Subcutaneous abdominal adipose tissue (tissue), 5 donors: ENCODE data around the gene FREM1.

Source experiments
- H3K27ac ChIP-seq: one replicate; pipeline ENCODE4 v1.7.0; 2013; ENCODE audit warnings: low read depth, mild to moderate bottlenecking, inconsistent platforms, low read length, moderate library complexity
- H3K27me3 ChIP-seq, 5 donors: one replicate each; pipeline ENCODE4 v1.7.0; 2013; ENCODE audit warnings: low read length in 5 of 5, inconsistent platforms in 1 of 5; ENCODE audit not compliant: control insufficient read depth in 5 of 5, insufficient read depth in 4 of 5
- H3K36me3 ChIP-seq, 5 donors: one replicate each; pipeline ENCODE4 v1.7.0; 2013; ENCODE audit warnings: low read length in 5 of 5; ENCODE audit not compliant: control insufficient read depth in 5 of 5, insufficient read depth in 5 of 5
- H3K4me1 ChIP-seq, 5 donors: one replicate each; pipeline ENCODE4 v1.7.0; 2013; ENCODE audit warnings: low read length in 5 of 5, mild to moderate bottlenecking in 3 of 5, moderate library complexity in 1 of 5; ENCODE audit not compliant: control insufficient read depth in 5 of 5, insufficient read depth in 5 of 5
- H3K4me3 ChIP-seq, 5 donors: one replicate each; pipeline ENCODE4 v1.7.0; 2013; ENCODE audit warnings: low read length in 5 of 5, low read depth in 1 of 5
- H3K9ac ChIP-seq, 5 donors: one replicate each; pipeline ENCODE4 v1.7.0; 2013; ENCODE audit warnings: low read length in 5 of 5, mild to moderate bottlenecking in 4 of 5, moderate library complexity in 3 of 5
- H3K9me3 ChIP-seq, 5 donors: one replicate each; pipeline ENCODE4 v1.7.0; 2013; ENCODE audit warnings: low read length in 5 of 5; ENCODE audit not compliant: control insufficient read depth in 5 of 5
- donor health status: healthy.
- donor health status: healthy.
- donor health status: healthy.
- donor health status: healthy.
- donor health status: healthy.

Gene FREM1

DNA sequence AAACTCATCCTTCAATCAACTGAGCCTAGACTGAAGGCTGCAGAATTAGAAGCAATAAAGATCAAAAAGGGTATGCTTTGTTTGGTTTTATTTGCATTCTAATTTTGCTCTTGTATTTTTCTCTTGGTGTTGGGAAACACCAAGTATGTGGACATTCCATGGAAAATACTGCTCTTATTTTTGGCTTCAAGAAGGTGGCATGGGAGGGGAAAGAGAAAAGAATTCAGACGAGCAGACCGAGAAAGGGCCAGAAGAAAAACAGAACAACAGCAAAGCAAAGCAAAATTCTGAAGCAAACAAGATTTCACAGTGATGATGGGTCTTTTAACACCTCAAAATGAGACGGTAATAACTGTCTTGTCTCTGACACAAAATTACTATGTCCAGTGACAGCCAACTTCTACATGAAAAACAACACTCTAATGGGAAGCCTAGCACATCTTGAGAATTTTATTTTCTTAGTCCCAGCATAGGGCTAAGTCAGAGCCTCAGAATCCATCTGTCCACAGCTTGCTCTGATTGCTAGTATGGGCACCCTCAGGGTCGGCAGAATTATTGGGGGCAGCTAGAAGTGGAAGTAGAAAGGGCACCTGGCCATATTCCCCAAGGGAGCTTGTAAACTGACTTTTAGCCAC is 26.8 kb downstream of the FREM1 start:
- Histone ChIP-seq H3K36me3 (peaks cover 0 to 7% (median 0%) of the 10 kb centered on the region in 5 donors), H3K27me3 (no peaks in the 10 kb centered on the region), H3K4me3 (peak overlapping the region in 2 of 5 donors; percentile 17 to 35), H3K27ac (peak overlapping the region; percentile 78), H3K4me1 (peaks cover 0 to 33% (median 5%) of the 10 kb centered on the region in 5 donors), H3K9me3 (no peaks in the 10 kb centered on the region), H3K9ac (peak overlapping the region in 1 of 5 donors; percentile 16)

DNA sequence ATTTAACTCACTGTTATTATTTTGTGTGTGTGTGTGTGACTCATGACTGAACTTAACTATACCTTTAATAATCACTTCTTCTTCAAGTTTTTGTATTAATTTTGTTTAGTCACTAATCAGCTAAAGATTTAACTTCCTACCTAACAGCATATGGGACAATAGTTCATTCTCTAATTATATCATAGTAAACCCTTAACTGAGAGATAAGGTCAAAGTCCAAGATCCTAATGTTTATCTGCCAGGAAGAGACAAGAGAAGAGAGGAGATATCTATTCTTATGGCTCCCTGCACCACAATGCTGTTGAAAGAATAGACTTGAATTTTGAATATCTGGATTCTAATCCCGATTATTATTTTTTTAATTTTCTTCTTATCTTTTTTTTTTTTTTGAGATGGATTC is 28.1 kb downstream of the FREM1 start:
- H3K4me1 ChIP-seq: peaks cover 0 to 29% (median 5%) of the 10 kb centered on the region in 5 donors
- H3K27me3 ChIP-seq: no peaks in the 10 kb centered on the region
- H3K9ac ChIP-seq: no peak overlapping the region
- no peak overlapping the region for H3K4me3 ChIP-seq
- peaks cover 0 to 7% (median 0%) of the 10 kb centered on the region in 5 donors for H3K36me3 ChIP-seq
- H3K9me3 ChIP-seq: no peaks in the 10 kb centered on the region
- H3K27ac ChIP-seq: no peak overlapping the region

DNA sequence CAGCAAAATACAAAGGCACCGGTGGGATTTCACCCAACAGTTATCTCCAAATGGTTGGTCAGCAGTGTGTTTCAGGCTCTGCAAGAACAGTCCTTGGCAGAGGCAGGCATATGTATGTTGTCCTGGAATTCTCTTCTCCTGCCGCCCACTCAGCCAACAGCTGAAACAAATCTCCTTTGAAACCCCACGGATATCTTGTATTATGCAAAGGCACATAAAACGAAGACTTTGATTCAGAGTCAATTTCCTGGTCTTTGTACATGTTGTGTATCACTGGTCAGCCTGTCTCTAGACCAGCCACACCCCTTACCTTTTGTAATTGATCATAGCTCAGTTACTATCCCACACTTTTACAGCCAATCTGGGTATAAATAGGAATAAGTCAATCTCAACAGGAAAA is 29.2 kb downstream of the FREM1 start:
- peaks cover 0 to 7% (median 0%) of the 10 kb centered on the region in 5 donors for H3K36me3 ChIP-seq
- H3K27ac ChIP-seq: no peak overlapping the region
- no peak overlapping the region for H3K4me3 ChIP-seq
- no peak overlapping the region for H3K9ac ChIP-seq
- no peaks in the 10 kb centered on the region for H3K27me3 ChIP-seq
- H3K9me3 ChIP-seq: no peaks in the 10 kb centered on the region
- H3K4me1 ChIP-seq: peaks cover 0 to 21% (median 5%) of the 10 kb centered on the region in 5 donors

DNA sequence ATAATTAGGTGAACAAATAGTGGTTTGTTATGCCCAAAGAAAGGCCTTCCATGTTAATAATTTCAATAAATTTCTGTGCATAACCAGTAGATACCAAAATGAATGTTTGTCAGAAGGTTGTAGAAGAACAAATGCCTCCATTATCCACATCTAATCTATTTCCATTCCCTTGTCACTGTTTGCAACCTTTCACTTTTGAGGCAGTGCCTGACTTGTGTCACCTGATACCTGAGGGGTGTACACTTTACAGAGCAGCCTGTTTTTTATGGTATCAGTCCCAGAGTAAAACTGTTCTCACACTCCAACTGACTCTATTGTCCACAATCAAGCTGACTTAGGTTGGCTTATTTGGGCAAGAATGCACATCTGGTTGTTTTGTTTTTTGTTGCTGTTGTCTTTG is 40.1 kb downstream of the FREM1 start:
- H3K4me1 ChIP-seq: no peaks in the 10 kb centered on the region
- no peak overlapping the region for H3K27ac ChIP-seq
- H3K36me3 ChIP-seq: peaks cover 0 to 3% (median 0%) of the 10 kb centered on the region in 5 donors
- no peak overlapping the region for H3K9ac ChIP-seq
- no peaks in the 10 kb centered on the region for H3K27me3 ChIP-seq
- H3K4me3 ChIP-seq: no peak overlapping the region
- H3K9me3 ChIP-seq: no peaks in the 10 kb centered on the region

DNA sequence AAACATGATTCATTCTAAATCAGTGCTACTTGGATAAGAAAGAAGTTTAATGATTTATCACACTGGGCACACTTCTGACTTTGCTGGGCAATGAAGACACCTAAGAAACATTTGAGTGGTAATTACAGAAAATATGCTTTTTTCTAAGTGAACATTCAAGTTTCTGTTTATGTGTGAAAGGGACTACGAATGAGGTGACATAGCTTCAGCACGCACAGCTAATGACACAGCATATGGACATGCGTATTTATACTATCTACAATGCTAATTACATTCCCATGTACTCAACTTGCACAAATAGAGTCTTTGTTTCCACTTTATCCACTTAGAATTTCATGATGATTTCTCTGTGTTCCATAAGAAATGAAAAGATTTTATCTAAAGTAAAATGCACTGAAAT is 40.6 kb downstream of the FREM1 start:
- Histone ChIP-seq H3K9me3 (no peaks in the 10 kb centered on the region), H3K27ac (no peak overlapping the region), H3K4me1 (no peaks in the 10 kb centered on the region), H3K27me3 (no peaks in the 10 kb centered on the region), H3K4me3 (no peak overlapping the region), H3K36me3 (peaks cover 0 to 3% (median 0%) of the 10 kb centered on the region in 5 donors), H3K9ac (no peak overlapping the region)

DNA sequence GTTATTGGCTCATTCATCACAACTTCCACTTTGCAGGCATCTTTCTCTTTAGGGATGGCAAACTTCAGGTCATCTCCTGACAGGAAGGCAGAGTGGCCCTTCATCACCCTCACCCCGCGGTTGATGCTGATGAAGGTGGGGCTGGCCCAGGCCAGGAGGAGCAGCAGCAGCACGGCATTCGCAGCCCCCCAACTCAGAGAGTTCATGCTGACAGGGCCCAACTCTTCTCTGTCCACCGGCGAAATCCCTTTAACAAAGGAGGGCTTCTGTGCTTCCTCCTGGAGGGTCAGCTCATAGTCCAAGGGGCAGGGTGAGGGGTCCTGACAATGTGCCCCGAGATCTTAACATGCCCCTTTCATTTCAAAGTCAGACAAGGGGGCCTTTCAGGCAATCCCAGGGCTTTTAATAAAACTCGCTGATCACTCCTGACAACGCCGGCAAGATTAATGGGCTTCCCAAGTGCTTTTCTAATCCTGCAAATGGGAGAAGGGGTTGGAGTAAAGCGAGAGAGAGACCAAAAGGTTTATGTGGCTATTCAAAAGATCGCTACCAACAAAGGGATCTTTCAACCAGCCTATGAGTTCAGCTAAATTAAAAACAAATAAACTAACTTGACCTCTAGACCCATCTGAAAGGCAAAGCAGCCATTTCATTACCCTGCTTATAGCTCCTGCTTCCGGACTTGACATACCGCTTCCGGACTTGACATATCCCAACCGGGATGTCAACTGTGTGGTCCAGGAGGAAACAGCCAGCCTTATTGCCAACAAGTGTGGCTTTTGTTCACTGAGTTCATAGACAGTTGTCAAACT is 41.2 kb downstream of the FREM1 start:
- Histone ChIP-seq H3K9ac (no peak overlapping the region), H3K4me1 (peaks cover 0 to 6% (median 0%) of the 10 kb centered on the region in 5 donors), H3K27ac (no peak overlapping the region), H3K27me3 (no peaks in the 10 kb centered on the region), H3K9me3 (no peaks in the 10 kb centered on the region), H3K36me3 (peaks cover 0 to 3% (median 0%) of the 10 kb centered on the region in 5 donors), H3K4me3 (no peak overlapping the region)

DNA sequence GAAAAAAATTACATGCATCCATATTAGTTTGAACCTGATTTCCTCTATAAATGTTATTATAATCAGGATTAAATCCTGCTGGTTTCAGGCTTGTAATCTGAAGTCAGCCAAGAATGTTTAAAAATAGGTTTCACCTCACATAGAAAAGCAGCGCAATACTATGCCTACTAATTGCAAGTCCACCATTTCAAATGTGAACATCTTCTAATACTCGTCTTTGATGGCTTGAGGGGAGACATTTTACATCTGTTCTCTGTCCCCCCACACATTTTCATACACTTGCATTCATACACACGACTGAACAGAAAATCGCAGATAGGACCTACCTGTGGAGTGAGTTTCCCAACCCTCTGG is 41.8 kb downstream of the FREM1 start:
- Histone ChIP-seq H3K9ac (no peak overlapping the region), H3K9me3 (no peaks in the 10 kb centered on the region), H3K27me3 (no peaks in the 10 kb centered on the region), H3K36me3 (peaks cover 0 to 3% (median 0%) of the 10 kb centered on the region in 5 donors), H3K4me3 (no peak overlapping the region), H3K4me1 (peaks cover 0 to 12% (median 0%) of the 10 kb centered on the region in 5 donors), H3K27ac (no peak overlapping the region)

DNA sequence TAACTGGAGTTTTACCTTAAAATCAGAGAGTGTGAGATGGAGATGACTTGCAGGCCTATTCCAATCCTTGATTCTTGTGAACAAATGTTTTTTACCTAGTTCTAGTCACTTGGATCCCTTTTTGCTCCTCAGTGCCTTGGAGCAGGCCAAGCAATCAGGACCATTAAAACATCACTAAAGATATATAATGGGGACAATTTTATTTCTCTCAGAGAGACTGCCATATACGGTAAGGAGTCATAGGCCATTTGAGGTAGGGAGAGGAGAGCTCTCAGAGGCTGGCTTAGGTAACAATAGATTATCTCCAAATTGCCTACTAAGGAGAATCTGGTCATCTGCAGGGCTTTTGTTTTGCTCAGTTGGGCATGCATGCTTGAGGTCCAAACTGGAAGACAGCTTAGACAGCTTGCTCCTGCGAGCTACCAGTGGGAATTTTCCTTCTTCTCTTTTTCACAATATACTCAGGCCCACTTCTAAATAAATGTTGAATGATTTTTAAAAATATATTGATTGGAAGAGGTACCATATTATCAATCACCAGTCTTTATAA is 44.0 kb downstream of the FREM1 start:
- Histone ChIP-seq H3K9me3 (no peaks in the 10 kb centered on the region), H3K4me3 (no peak overlapping the region), H3K27ac (no peak overlapping the region)

DNA sequence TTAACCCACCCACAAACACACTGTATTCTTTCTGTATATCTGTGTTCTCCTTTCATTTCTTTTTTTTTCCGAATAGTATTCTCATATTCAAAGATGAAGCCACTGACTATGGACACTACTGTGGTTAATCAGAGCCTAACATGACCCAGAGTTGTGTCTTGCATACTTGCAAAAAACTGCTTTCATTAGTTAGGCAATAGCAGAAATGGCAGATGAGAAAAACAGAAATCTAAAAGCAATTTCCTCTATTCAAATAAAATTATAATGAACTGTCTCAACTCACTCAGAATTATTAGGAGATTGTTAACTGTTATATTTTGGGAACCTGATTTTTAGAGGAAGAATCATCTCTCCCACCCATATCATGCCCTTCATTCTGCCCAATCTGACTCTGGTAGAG is 45.9 kb downstream of the FREM1 start:
- no peak overlapping the region for H3K9ac ChIP-seq
- no peaks in the 10 kb centered on the region for H3K9me3 ChIP-seq
- H3K27ac ChIP-seq: no peak overlapping the region
- no peak overlapping the region for H3K4me3 ChIP-seq
- H3K36me3 ChIP-seq: peaks cover 0 to 3% (median 0%) of the 10 kb centered on the region in 5 donors
- no peaks in the 10 kb centered on the region for H3K27me3 ChIP-seq
- peaks cover 0 to 12% (median 0%) of the 10 kb centered on the region in 5 donors for H3K4me1 ChIP-seq

More for the DNA sequence above, 44.0 kb downstream of the FREM1 start:
- no peaks in the 10 kb centered on the region for H3K27me3 ChIP-seq
- H3K9ac ChIP-seq: no peak overlapping the region
- H3K36me3 ChIP-seq: peaks cover 0 to 3% (median 0%) of the 10 kb centered on the region in 5 donors
- H3K4me1 ChIP-seq: peaks cover 0 to 12% (median 0%) of the 10 kb centered on the region in 5 donors

DNA sequence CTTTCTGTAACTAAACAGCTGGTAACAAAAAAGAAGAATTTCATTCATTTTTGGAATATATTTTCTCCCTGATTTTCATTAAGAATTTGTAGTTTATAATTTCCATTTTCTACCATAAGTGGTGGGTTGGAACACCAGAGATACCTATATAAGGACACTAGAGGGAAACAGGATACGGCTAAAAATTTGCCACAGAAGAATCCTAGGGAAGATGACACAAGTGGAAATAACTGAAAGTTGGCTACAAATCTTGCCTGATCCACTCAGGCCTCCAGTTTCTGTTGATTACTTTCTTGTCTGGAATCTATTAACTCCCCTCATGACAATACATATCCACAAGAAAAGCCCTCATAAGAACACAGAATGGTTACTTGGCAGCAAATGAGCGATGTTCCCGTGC is 46.8 kb downstream of the FREM1 start:
- no peak overlapping the region for H3K9ac ChIP-seq
- H3K27ac ChIP-seq: no peak overlapping the region
- H3K4me1 ChIP-seq: peaks cover 0 to 12% (median 0%) of the 10 kb centered on the region in 5 donors
- no peak overlapping the region for H3K4me3 ChIP-seq
- H3K36me3 ChIP-seq: peaks cover 0 to 8% (median 4%) of the 10 kb centered on the region in 5 donors
- no peaks in the 10 kb centered on the region for H3K9me3 ChIP-seq
- no peaks in the 10 kb centered on the region for H3K27me3 ChIP-seq
